CD14-positive monocyte (primary cell): ENCODE measurements around the gene POLE. TPM values are rescaled to one million over a fixed set of nuclear protein-coding genes. Genes with fewer than 3 reads are reported as not detected.

Source experiments
- DNase-seq, 3 donors: peaks; one replicate each; pipeline ENCODE4 v3.0.0-alpha.2; 2011 to 2022
- H2AFZ ChIP-seq: 2 replicates; pipeline ENCODE4 v1.6.0; 2012; ENCODE audit warnings: mild to moderate bottlenecking, low read depth, low read length, inconsistent platforms; ENCODE audit not compliant: insufficient read depth, poor library complexity, severe bottlenecking
- H3K27ac ChIP-seq, 2 donors: 1 replicate in 1 of 2; 2 replicates in 1 of 2; pipeline ENCODE4 v1.5.1; 2012 to 2013; ENCODE audit warnings: low read length in 2 of 2, control low read depth in 1 of 2, inconsistent platforms in 1 of 2, low read depth in 1 of 2, mild to moderate bottlenecking in 1 of 2
- H3K27me3 ChIP-seq, 2 donors: one replicate each; pipeline versions ENCODE4 v1.6.0 to v1.6.1; 2011 to 2013; ENCODE audit warnings: low read length in 2 of 2; ENCODE audit not compliant: control insufficient read depth in 2 of 2, insufficient read depth in 2 of 2
- H3K36me3 ChIP-seq, 2 donors: replicated peaks in 1 of 2; 1 replicate in 1 of 2; 2 replicates in 1 of 2; pipeline versions ENCODE4 v1.5.1 to v1.6.1; 2012 to 2013; ENCODE audit warnings: low read length in 2 of 2, control low read depth in 1 of 2, inconsistent platforms in 1 of 2, mild to moderate bottlenecking in 1 of 2; ENCODE audit not compliant: insufficient read depth in 2 of 2, control insufficient read depth in 1 of 2
- H3K4me1 ChIP-seq, 2 donors: 1 replicate in 1 of 2; 2 replicates in 1 of 2; pipeline versions ENCODE4 v1.5.1 to v1.6.1; 2012 to 2013; ENCODE audit warnings: low read length in 2 of 2, control low read depth in 1 of 2, inconsistent platforms in 1 of 2, mild to moderate bottlenecking in 1 of 2, moderate library complexity in 1 of 2; ENCODE audit not compliant: insufficient read depth in 2 of 2, control insufficient read depth in 1 of 2
- H3K4me2 ChIP-seq: replicated peaks from 2 replicates; pipeline ENCODE3; 2012; ENCODE audit warnings: low read length, moderate library complexity, mild to moderate bottlenecking; ENCODE audit not compliant: poor library complexity, severe bottlenecking; ENCODE audit errors: extremely low read depth
- H3K4me3 ChIP-seq, 3 experiments: fragments of 200-600 bp in 1 of 3; sonication (generic) in 1 of 3; replicated peaks in 1 of 3; 1 replicate in 2 of 3; 2 replicates in 1 of 3; pipeline ENCODE4 v1.5.1; 2011 to 2013; ENCODE audit warnings: low read length in 3 of 3, mild to moderate bottlenecking in 3 of 3, control low read depth in 2 of 3, low read depth in 2 of 3, inconsistent platforms in 1 of 3, moderate library complexity in 1 of 3
- H3K79me2 ChIP-seq: 2 replicates; pipeline ENCODE4 v1.6.0; 2012; ENCODE audit warnings: mild to moderate bottlenecking, control low read depth, inconsistent platforms, low read length, moderate library complexity; ENCODE audit not compliant: insufficient read depth
- H3K9ac ChIP-seq: 2 replicates; pipeline ENCODE4 v1.6.0; 2017; ENCODE audit warnings: low read length, mild to moderate bottlenecking; ENCODE audit not compliant: insufficient read depth, poor library complexity, severe bottlenecking
- H3K9me3 ChIP-seq, 2 donors: replicated peaks in 1 of 2; 1 replicate in 1 of 2; 2 replicates in 1 of 2; pipeline versions ENCODE4 v1.5.1 to v1.6.1; 2012 to 2013; ENCODE audit warnings: low read length in 2 of 2, control low read depth in 1 of 2; ENCODE audit not compliant: control insufficient read depth in 1 of 2, insufficient read depth in 1 of 2
- H4K20me1 ChIP-seq: 2 replicates; pipeline ENCODE4 v1.6.0; 2012; ENCODE audit warnings: mild to moderate bottlenecking, low read length, control low read depth, moderate library complexity; ENCODE audit not compliant: insufficient read depth
- H3K27ac Mint-ChIP-seq, 7 donors: one replicate each; pipeline ENCODE4 v1.8.0; 2020; ENCODE audit warnings: mild to moderate bottlenecking in 7 of 7, mixed read lengths in 7 of 7, moderate library complexity in 6 of 7, inconsistent platforms in 2 of 7
- H3K27me3 Mint-ChIP-seq, 3 donors: one replicate each; pipeline ENCODE4 v1.8.0; 2021 to 2022; ENCODE audit warnings: low read depth in 3 of 3, mild to moderate bottlenecking in 3 of 3, mixed read lengths in 3 of 3, moderate library complexity in 3 of 3, inconsistent platforms in 1 of 3
- H3K36me3 Mint-ChIP-seq, 2 donors: one replicate each; pipeline ENCODE4 v1.8.0; 2020; ENCODE audit warnings: mixed read lengths in 2 of 2, inconsistent platforms in 1 of 2, mild to moderate bottlenecking in 1 of 2
- H3K4me1 Mint-ChIP-seq: one replicate; pipeline ENCODE4 v1.8.0; 2020; ENCODE audit warnings: mild to moderate bottlenecking, mixed read lengths
- H3K4me3 Mint-ChIP-seq, 2 donors: one replicate each; pipeline ENCODE4 v1.8.0; 2020; ENCODE audit warnings: mild to moderate bottlenecking in 2 of 2, mixed read lengths in 2 of 2, moderate library complexity in 1 of 2
- H3K9me3 Mint-ChIP-seq, 7 donors: one replicate each; pipeline ENCODE4 v1.8.0; 2020 to 2022; ENCODE audit warnings: mixed read lengths in 7 of 7, mild to moderate bottlenecking in 6 of 7, moderate library complexity in 6 of 7, inconsistent platforms in 2 of 7
- CTCF ChIP-seq: fragments of 200-600 bp; IDR thresholded peaks from one replicate; pipeline ENCODE4 v1.8.0; 2022; ENCODE audit warnings: antibody characterized with exemption, mild to moderate bottlenecking
- WGBS: methylation state at CpG from one replicate; pipeline ENCODE4 v1.1.5; 2013; ENCODE audit warnings: missing lambda C conversion rate; ENCODE audit not compliant: insufficient coverage; 5-methylcytosine and 5-hydroxymethylcytosine counted together
- intact Hi-C, 2 donors: fragments of 100-400 bp; cut with micrococcal nuclease; formaldehyde crosslinking; loops; one replicate each; pipeline versions ENCODE4 v1.15.0 to v1.15.1; 2023
- polyA plus RNA-seq, 3 donors: library from polyadenylated mRNA; depleted of rRNA in 1 of 3; unstranded in 2 of 3; stranded (reverse) in 1 of 3; fragments of 300-500 nt in 2 of 3; fragments of >200 nt in 1 of 3; fragmentation: Illumina TruSeq in 2 of 3; gene quantifications; 1 replicate in 2 of 3; 2 replicates in 1 of 3; pipeline ENCODE4 v1.2.3, GENCODE V29; 2012 to 2021

POLE gene
- polyA plus RNA-seq, 3 donors: 1.00 to 24.2 (median 2.2) TPM

- peaks cover 6% of the 10 kb centered on the region for H3K4me1 Mint-ChIP-seq
- no peak for TF ChIP-seq CTCF
- Histone ChIP-seq H3K9ac (no peak overlapping the region), H4K20me1 (no peaks in the 10 kb centered on the region), H2AFZ (no peak overlapping the region), H3K27ac (no peak overlapping the region), H3K79me2 (no peaks in the 10 kb centered on the region), H3K9me3 (peaks cover 3 to 6% of the 10 kb centered on the region in 2 donors), H3K4me1 (no peaks in the 10 kb centered on the region), H3K4me2 (no peak overlapping the region), H3K36me3 (no peaks in the 10 kb centered on the region), H3K4me3 (no peak overlapping the region), H3K27me3 (peaks cover 8 to 78% of the 10 kb centered on the region in 2 donors)
- H3K4me3 Mint-ChIP-seq: peak overlapping the region in 1 of 2 donors; percentile 56
- peaks cover 3 to 22% (median 7%) of the 10 kb centered on the region in 7 donors for H3K9me3 Mint-ChIP-seq
- peaks cover 76 to 96% (median 78%) of the 10 kb centered on the region in 3 donors for H3K27me3 Mint-ChIP-seq
- no peaks in the 10 kb centered on the region for H3K36me3 Mint-ChIP-seq
- WGBS: 70% methylated on average over 13 of the region's 16 CpGs
- intact Hi-C loops: no loop called here
- H3K27ac Mint-ChIP-seq: no peak overlapping the region
- DNase-seq: no peak
Observed at GRCh38 chr12:132606466-132606865, 80.7 kb downstream of the POLE start.

DNA sequence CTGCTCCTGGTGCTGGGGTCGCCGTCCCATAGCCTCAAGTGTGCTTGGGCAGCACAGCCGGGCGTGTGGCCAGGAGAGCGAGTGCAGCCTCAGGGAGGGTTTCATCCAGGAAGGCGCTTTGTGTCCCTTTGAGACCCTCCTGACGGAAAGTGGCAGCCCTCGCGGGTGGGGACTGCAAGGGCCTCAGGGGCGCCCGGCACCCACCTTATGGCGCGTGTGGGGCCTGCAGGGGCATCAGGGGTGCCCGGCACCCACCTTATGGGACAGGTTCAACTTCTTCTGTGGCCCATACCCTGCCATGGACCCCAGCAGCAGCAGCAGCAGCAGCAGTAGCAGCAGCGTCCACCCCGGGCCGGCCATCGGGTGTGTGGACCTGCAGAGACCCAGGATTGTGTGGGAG, 81.2 kb downstream of the POLE start:
- Mint-ChIP-seq H3K4me3 (no peak overlapping the region), H3K9me3 (peaks cover 0 to 17% (median 2%) of the 10 kb centered on the region in 7 donors), H3K27me3 (peaks cover 74 to 96% (median 77%) of the 10 kb centered on the region in 3 donors), H3K4me1 (peaks cover 8% of the 10 kb centered on the region), H3K36me3 (no peaks in the 10 kb centered on the region), H3K27ac (no peak overlapping the region)
- Histone ChIP-seq H3K36me3 (no peaks in the 10 kb centered on the region), H3K27me3 (peaks cover 8 to 78% of the 10 kb centered on the region in 2 donors), H3K4me1 (peaks cover under 1 to 3% of the 10 kb centered on the region in 2 donors), H3K4me2 (no peak overlapping the region), H3K9ac (no peak overlapping the region), H3K27ac (no peak overlapping the region), H3K9me3 (peaks cover 0 to 2% of the 10 kb centered on the region in 2 donors), H3K4me3 (no peak overlapping the region), H4K20me1 (no peaks in the 10 kb centered on the region), H2AFZ (no peak overlapping the region), H3K79me2 (no peaks in the 10 kb centered on the region)
- DNase-seq: no peak
- TF ChIP-seq CTCF: no peak
- WGBS: 94% methylated on average over 14 of the region's 18 CpGs
- intact Hi-C loops: no loop called here
